Skeletal muscle satellite cell (primary cell): ENCODE data around the gene SNAI1.
A peak's percentile ranks its signal among the peaks of the same experiment; 100 is the strongest.

Experiments
- H3K27me3 ChIP-seq: 2 replicates; pipeline ENCODE4 v1.7.0; 2013; ENCODE audit warnings: low read length; ENCODE audit not compliant: control insufficient read depth, insufficient read depth
- H3K36me3 ChIP-seq: 2 replicates; pipeline ENCODE4 v1.7.0; 2013; ENCODE audit warnings: mild to moderate bottlenecking, control low read depth, low read length; ENCODE audit not compliant: insufficient read depth
- H3K4me1 ChIP-seq: 2 replicates; pipeline ENCODE4 v1.7.0; 2013; ENCODE audit warnings: low read length; ENCODE audit not compliant: control insufficient read depth, insufficient read depth
- H3K4me2 ChIP-seq: 2 replicates; pipeline ENCODE4 v1.7.0; 2013; ENCODE audit warnings: mild to moderate bottlenecking, low read length
- H3K4me3 ChIP-seq: 2 replicates; pipeline ENCODE4 v1.7.0; 2013; ENCODE audit warnings: low read length
- H3K9ac ChIP-seq: 2 replicates; pipeline ENCODE4 v1.7.0; 2013; ENCODE audit warnings: mild to moderate bottlenecking, low read depth, low read length, moderate library complexity
- H3K9me3 ChIP-seq: replicated peaks from 2 replicates; pipeline ENCODE4 v1.7.0; 2013; ENCODE audit warnings: mild to moderate bottlenecking, control low read depth, low read length

SNAI1 gene

DNA sequence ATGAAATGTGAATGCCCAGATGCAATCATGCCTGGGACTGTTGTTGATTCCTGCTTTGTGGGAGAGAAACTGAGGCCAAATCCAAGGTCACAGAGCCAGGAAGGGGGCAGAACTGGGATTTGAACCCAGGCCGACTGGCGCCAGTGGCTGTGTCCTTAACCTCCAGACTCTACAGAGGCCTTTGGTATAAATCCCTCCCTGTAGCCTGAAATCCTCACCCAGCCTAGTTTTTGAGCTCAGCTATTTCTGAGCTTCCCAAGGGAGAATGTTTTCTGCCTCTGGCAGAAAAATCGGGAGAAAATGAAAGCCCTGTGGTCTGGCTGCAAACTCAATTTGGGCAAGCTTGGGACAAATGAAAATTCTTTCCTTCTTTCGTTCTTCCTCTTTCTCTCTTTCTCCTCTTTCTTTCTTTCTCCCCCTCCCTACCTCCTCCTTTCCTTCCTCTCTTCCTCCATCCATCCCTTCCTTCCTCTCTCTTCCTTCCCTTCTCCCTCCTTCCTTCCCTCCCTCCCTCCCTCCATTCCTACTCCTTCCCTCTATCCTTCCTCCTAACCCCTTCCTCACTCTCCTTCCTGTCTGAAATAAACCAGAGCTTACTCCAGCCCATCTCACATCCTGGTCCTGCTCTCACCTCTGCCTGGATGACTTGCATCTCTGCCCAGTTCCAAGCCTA lies 34.9 kb downstream of the SNAI1 start:
- no peaks in the 10 kb centered on the region for H3K9me3 ChIP-seq
- H3K4me2 ChIP-seq: no peak overlapping the region
- no peaks in the 10 kb centered on the region for H3K36me3 ChIP-seq
- no peak overlapping the region for H3K9ac ChIP-seq
- no peaks in the 10 kb centered on the region for H3K27me3 ChIP-seq
- no peak overlapping the region for H3K4me3 ChIP-seq
- peaks cover 11% of the 10 kb centered on the region for H3K4me1 ChIP-seq

- no peaks in the 10 kb centered on the region for H3K9me3 ChIP-seq
- no peaks in the 10 kb centered on the region for H3K36me3 ChIP-seq
- H3K27me3 ChIP-seq: no peaks in the 10 kb centered on the region
- no peak overlapping the region for H3K4me2 ChIP-seq
- no peak overlapping the region for H3K9ac ChIP-seq
- no peak overlapping the region for H3K4me3 ChIP-seq
- H3K4me1 ChIP-seq: peaks cover 11% of the 10 kb centered on the region
Observed at GRCh38 chr20:50019466-50020256, 36.9 kb downstream of the SNAI1 start.

GRCh38 chr20:50020288-50020687 lies 37.5 kb downstream of the SNAI1 start:
- H3K4me2 ChIP-seq: no peak overlapping the region
- peaks cover 11% of the 10 kb centered on the region for H3K4me1 ChIP-seq
- no peaks in the 10 kb centered on the region for H3K9me3 ChIP-seq
- H3K27me3 ChIP-seq: no peaks in the 10 kb centered on the region
- no peaks in the 10 kb centered on the region for H3K36me3 ChIP-seq
- H3K9ac ChIP-seq: no peak overlapping the region
- H3K4me3 ChIP-seq: no peak overlapping the region

GRCh38 chr20:50022676-50023075 lies 39.9 kb downstream of the SNAI1 start:
- Histone ChIP-seq H3K27me3 (no peaks in the 10 kb centered on the region), H3K4me3 (no peak overlapping the region), H3K4me1 (peaks cover 20% of the 10 kb centered on the region), H3K9me3 (no peaks in the 10 kb centered on the region), H3K9ac (no peak overlapping the region), H3K36me3 (no peaks in the 10 kb centered on the region), H3K4me2 (no peak overlapping the region)

DNA sequence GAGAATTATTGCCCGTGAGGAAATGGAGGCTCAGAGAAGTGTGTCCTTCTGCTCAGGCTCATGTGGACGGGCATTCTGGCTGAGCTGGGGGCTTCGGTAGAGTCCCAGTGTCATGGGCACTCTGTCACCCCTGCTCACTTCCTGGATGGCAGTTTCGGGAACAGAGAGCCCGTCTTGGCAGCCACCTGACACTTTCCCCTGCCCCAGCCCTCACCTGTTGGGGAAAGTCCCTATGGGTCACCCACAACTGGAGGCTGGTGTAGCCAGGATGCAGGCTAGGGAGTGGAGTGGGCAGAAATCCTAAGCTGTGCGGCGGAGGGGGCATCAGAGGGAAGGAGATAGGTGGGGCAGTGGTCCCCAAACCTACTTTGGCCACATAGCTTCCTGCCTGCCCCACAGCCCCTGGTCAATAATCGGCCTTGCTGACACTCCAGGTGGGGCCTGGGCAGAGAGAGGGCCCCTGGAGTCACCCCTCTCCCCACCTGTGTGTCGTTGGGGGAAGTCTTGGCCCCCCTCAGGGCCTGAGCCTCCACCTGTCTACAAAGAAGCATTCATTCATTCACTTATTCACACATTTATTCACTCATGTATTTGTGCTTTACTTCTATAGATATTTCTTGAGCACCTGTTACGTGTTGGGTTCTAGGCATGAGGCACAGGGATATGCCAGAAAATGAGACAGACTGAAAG lies 40.5 kb downstream of the SNAI1 start:
- Histone ChIP-seq H3K9me3 (no peaks in the 10 kb centered on the region), H3K4me2 (no peak overlapping the region), H3K27me3 (no peaks in the 10 kb centered on the region), H3K9ac (no peak overlapping the region), H3K4me3 (no peak overlapping the region), H3K4me1 (peaks cover 24% of the 10 kb centered on the region), H3K36me3 (no peaks in the 10 kb centered on the region)

- H3K9me3 ChIP-seq: peaks cover 8% of the 10 kb centered on the region
- peak overlapping the region; percentile 42 for H3K9ac ChIP-seq
- no peaks in the 10 kb centered on the region for H3K27me3 ChIP-seq
- H3K4me3 ChIP-seq: no peak overlapping the region
- H3K4me1 ChIP-seq: peaks cover 36% of the 10 kb centered on the region
- no peak overlapping the region for H3K4me2 ChIP-seq
- H3K36me3 ChIP-seq: no peaks in the 10 kb centered on the region
Observed at GRCh38 chr20:50026746-50027575, 44.2 kb downstream of the SNAI1 start.

DNA sequence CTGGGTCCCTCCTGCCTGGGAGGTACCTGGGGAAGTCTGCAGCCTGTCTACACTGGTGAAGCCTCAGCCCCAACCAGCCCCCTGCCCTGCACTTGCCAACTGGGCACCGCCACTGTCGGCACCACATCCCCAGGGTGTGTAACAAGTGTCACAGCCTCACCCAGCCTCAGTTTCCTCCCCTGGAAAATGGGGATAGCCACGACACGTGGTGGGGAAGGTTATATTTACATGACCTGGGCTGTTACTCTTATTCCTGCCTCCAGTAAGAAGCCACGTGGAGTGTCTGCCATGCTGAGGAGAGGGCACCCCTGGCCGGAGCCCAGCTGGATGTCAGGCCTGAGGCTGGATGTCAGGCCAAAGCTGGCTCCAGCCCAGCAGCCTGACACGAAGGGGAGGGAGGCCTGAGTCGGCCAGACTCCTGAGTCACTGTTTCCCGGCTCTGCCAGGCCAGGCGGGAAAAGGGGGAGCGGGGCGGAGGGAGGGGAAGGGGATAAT lies 44.9 kb downstream of the SNAI1 start:
- H3K9me3 ChIP-seq: peaks cover 8% of the 10 kb centered on the region
- H3K36me3 ChIP-seq: no peaks in the 10 kb centered on the region
- no peak overlapping the region for H3K4me3 ChIP-seq
- peaks cover 36% of the 10 kb centered on the region for H3K4me1 ChIP-seq
- no peak overlapping the region for H3K4me2 ChIP-seq
- peak overlapping the region; percentile 42 for H3K9ac ChIP-seq
- no peaks in the 10 kb centered on the region for H3K27me3 ChIP-seq

DNA sequence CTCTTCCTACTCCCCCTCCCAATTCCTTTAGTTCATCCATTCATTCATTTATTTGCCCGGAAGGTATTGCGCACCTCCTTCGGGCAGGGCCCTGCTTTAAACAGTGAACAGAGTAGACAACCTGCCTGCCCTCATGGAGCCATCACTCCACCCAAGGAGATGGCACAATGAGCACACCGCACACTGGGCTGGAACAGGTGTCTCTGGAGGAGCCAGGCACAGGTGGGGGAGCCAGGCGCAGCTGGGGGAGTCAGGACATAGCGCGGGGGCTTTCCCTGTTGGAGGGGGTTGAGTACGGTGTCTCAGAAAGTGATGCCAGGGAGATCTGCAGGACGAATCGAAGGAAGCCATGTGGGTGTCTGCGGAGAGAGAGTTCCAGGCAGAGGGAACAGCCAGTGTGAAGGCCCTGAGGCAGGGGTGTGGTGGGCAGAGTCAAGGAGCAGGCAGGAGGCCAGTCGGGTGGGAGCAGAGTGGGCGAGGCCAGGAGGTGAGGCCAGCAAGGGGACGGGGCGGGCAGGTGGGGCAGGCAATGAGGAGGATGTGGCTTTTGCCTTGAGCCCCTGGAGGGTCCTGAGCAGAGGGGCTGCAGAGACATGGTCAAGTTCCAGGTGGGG lies 46.4 kb downstream of the SNAI1 start:
- Histone ChIP-seq H3K4me1 (peaks cover 45% of the 10 kb centered on the region), H3K9me3 (peaks cover 8% of the 10 kb centered on the region), H3K9ac (no peak overlapping the region), H3K36me3 (no peaks in the 10 kb centered on the region), H3K27me3 (no peaks in the 10 kb centered on the region), H3K4me2 (no peak overlapping the region), H3K4me3 (no peak overlapping the region)

DNA sequence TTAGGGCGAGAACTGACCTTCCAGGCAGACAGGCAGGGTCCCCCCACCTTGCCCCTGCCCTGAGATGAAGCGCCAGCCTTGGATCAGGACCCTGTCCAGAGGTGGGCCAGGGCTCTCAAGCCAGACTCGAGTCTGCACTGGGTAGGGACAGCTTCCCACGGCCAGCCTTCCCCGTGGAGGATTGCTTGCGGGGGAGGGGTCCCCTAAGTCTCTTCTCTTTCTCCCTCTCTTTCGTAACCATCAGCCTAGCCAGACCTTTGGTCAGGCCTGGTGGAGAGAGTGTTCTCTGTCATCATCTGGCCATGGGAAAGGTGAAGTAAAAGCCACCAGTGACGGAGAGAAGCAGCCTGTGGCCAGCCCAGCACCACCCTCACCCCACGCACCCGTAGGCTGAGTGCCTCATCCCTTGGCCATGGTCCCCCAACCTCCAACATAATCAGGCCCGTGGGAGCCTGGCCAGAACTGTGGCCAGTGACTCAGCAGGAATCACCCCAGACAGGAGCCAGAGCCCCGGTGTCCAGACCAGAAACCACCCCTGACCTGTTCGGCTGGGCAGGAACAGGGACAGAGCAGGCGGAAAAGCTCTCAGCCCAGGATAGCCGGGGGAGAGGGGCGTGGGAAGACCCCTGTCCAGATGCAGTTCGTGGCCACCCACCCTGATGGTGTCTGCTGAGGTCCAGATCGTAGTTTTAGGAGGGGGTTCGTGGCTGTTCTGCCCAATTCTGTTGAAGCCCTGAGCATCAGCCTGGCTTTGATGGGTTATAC lies 47.1 kb downstream of the SNAI1 start:
- Histone ChIP-seq H3K9ac (peak overlapping the region; percentile 64), H3K27me3 (no peaks in the 10 kb centered on the region), H3K9me3 (peaks cover 8% of the 10 kb centered on the region), H3K36me3 (no peaks in the 10 kb centered on the region), H3K4me3 (peak overlapping the region; percentile 34), H3K4me2 (peak overlapping the region; percentile 71), H3K4me1 (peaks cover 52% of the 10 kb centered on the region)

DNA sequence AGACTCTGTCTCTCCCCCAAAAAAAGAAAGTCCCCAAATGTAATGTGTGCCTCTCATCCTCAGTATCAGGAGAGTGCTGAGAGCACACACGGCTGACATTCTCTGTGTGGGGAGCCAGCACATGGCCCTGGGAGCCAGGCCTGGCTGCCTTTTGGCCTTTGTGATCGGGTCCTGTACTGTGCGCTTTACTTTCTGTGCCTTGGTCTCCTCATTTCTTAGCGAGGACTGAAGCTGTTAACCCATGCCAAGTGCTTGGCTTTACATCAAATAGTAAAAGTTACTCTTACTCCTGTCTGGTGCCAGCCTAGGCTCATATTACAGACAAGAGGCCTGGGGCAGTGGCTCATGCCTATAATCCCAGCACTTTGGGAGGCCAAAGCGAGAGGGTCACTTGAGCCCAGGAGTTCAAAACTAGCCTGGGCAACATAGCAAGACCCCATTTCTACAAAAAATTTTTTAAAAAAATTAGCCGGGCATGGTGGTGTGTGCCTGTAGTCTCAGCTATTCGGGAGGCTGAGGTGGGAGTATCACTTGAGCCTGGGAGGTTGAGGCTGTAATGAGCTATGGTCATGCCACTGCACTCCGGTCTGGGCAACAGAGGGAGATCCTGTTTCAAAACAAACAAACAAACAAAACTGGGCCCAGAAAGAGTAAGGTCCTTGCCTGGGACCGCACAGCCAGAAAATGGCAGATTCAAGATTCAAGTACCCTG lies 50.3 kb downstream of the SNAI1 start:
- H3K36me3 ChIP-seq: no peaks in the 10 kb centered on the region
- peaks cover 8% of the 10 kb centered on the region for H3K9me3 ChIP-seq
- no peak overlapping the region for H3K4me3 ChIP-seq
- H3K4me2 ChIP-seq: no peak overlapping the region
- peaks cover 42% of the 10 kb centered on the region for H3K4me1 ChIP-seq
- peak overlapping the region; percentile 40 for H3K9ac ChIP-seq
- H3K27me3 ChIP-seq: peaks cover 9% of the 10 kb centered on the region
